ENCODE results near the gene BRIP1.
"Not testable (repeated sequence)": the region's sequence is repeated elsewhere in the genome, so short reads cannot be mapped to it uniquely, and the experiment has no call there.

The BRIP1 gene

DNA sequence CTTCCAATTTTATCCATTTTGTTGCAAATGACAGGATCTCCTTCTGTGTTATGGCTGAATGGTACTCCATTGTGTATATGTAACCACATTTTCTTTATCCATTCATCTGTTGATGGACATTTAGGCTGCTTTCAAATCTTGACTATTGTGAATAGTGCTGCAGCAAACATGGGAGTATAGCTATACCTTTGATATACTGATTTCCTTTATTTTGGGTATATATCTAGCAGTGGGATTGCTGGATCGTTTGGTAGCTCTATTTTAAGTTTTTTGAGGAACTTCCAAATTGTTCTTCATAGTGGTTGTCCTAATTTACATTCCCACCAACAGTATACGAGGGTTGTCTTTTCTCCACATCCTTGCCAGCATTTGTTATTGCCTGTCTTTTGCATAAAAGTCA is 67.8 kb downstream of the BRIP1 start:
- DNase-seq: no peak

DNA sequence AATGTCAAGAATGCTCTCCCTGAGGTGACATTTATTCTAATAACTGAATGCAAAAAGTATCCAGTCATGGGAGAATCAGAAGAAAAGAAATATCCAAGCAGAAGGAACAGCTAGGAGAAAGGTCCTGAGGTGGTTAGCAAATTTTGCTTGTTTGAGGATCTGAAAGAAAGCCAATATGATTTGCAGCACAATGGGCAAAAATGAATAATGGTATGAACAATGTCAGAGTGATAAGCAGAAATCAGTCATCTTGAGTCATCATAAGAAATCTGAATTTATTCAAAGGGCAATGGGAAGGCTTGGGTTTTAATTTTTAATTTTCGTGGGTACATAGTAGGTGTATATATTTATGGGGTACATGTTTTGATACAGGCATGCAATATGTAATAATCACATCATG is 68.5 kb downstream of the BRIP1 start:
- no peak for DNase-seq

DNA sequence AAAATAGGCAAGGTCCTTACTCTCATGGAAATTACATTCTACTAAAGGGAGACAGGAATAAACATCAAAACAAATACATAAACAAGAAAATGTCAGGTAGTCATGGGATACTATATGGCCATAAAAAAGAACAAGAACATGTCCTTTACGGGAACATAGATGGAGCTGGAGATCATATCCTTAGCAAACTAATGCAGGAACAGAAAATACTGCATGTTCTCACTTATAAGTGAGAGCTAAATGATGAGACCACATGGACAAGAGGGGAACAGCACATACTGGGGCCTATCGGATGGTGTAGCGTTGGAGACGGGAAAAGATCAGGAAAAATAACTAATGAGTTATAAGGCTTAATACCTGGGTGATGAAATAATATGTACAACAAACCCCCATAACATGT is 69.1 kb downstream of the BRIP1 start:
- no peak for DNase-seq

- DNase-seq: no peak
Measured at GRCh38 chr17:61793565-61793964, 69.8 kb downstream of the BRIP1 start.

GRCh38 chr17:61789872-61790271 is 73.5 kb downstream of the BRIP1 start:
- no peak for DNase-seq

DNA sequence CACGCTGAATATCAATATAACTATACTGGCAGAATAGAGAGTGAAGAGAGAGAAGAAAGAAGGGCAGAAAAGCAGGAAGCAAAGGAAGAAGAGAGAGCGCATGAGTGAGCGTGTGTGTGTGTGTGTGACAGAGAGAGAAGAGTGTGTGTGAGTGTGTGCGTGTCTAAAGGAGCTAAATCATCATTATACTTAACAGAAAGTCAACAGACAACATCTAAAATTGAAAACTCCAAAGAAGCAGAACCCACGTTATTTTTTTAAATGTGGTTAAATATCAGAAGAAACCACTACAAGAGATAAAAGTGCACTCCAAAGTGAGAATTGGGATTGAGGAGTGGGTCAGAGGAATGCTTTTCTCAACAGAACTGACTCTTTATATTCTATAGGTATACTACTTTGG is 77.2 kb downstream of the BRIP1 start:
- peak in 1 of 3 experiments; percentile 23 for DNase-seq

- no peak for DNase-seq
Measured at GRCh38 chr17:61784510-61784909, 78.8 kb downstream of the BRIP1 start.

DNA sequence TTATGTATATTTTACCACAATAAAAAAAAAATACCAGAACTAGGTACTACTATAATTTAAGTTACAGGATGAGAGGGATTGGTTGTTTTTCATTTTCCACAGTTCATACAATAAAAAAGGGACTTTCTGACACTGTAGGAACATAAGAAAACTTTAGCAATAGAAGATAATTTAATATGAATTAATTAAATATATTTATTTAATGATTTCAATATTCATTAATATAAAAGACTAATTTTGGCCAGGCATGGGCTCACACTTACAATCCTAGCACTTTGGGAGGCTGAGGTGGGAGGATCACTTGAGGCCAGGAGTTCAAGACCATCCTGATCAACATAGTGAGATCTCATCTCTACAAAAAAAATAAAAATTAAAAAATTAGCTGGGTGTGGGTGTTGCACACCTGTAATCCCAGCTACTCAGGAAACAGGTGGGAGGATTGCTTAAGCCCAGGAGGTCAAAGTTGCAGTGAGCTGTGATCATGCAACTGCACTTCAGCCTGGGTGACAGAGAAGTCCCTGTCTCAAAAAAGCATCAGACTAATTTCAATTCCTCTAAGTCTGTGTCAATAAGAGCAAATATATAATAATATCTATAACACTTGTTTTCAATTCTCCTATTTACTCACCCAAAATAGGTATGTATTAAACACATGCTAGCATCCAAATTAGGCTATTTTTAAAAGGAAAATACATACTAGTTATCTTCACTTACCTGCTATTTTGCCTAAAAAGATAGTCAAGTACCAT is 79.6 kb downstream of the BRIP1 start:
- DNase-seq: no peak

GRCh38 chr17:61783120-61783519 is 80.2 kb downstream of the BRIP1 start:
- DNase-seq: no peak

- DNase-seq: no peak
Measured at GRCh38 chr17:61782683-61783082, 80.6 kb downstream of the BRIP1 start.

DNA sequence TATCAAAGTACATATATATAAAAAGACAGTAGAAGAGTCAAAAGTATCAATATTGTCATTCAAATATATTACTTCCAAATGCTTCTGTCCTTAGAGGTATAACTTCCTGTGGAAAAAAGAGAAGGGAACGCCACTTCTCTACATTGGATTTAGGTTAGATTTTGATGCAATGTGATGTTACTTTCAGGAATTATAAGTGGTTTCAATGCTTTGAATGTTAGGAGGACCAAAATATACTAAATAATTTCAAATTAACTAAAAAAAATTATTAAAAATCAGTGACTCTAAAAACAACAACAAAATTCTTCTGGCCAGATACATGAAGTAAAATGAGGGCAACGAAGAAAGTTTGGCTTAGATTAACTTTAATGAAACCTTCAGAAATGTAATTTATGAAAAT is 88.0 kb downstream of the BRIP1 start:
- DNase-seq: no peak

DNA sequence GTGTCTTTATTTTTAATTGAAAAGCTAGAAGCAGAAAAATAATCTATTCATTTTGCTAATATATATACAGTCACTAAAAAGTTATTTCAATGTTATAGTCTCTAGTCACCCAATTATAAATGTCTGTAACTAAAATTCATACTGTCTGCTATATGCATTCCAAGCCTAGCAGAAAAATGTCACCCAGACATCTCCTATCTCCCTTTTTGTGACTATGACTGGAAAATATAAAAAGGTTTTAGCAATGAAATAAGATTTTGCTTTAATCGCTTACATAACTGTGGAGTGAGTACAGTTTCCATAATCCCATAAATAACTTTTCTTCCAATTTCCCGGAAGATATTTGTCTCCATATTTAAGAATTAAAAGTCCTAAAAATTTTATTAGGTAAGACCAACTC is 88.6 kb downstream of the BRIP1 start:
- no peak for DNase-seq

GRCh38 chr17:61774087-61774486 is 89.2 kb downstream of the BRIP1 start:
- not testable (repeated sequence) for DNase-seq

GRCh38 chr17:61770752-61771533 is 92.4 kb downstream of the BRIP1 start:
- DNase-seq: no peak

GRCh38 chr17:61770043-61770442 is 93.3 kb downstream of the BRIP1 start:
- DNase-seq: no peak

- no peak for DNase-seq
Measured at GRCh38 chr17:61768405-61768804, 94.9 kb downstream of the BRIP1 start.

- DNase-seq: no peak
Measured at GRCh38 chr17:61766520-61766919, 96.8 kb downstream of the BRIP1 start.

DNA sequence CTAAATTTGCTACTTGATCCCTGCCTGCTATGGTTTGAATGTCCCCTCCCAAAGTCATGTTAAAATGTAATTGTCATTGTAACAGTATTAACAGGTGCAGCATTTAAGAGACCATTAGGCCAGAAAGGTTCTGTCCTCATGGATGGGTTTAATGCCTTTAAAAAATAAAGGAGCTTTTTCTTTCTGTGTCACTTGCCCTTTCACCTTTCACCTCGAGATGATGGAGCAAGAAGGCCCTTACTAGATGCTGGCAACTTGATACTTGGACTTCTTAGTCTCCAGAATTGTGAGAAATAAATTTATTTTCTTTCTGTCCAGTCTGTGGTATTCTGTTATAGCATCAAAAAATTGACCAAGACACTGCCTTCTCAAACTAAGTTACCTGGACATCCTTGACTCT is 98.5 kb downstream of the BRIP1 start:
- DNase-seq: no peak

GRCh38 chr17:61761827-61762226 is 101.5 kb downstream of the BRIP1 start:
- no peak for DNase-seq

DNA sequence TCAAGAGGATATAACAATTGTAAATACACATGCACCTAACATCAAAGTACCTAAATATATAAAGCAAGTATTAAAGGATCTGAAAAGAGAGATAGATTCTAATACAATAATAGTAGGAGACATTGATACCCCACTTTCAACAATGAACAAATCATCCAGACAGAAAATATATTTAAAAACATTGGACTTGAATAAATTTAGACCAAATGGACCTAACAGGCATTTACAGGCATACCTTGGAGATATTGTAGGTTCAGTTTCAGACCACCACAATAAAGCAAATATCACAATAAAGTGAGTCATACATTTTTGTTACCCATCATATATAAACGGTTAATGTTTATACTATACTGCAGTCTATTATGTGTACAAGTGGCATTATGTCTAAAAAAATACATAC is 104.0 kb downstream of the BRIP1 start:
- no peak for DNase-seq

- no peak for DNase-seq
Measured at GRCh38 chr17:61758430-61758829, 104.9 kb downstream of the BRIP1 start.

GRCh38 chr17:61757168-61757567 is 106.2 kb downstream of the BRIP1 start:
- DNase-seq: no peak

DNA sequence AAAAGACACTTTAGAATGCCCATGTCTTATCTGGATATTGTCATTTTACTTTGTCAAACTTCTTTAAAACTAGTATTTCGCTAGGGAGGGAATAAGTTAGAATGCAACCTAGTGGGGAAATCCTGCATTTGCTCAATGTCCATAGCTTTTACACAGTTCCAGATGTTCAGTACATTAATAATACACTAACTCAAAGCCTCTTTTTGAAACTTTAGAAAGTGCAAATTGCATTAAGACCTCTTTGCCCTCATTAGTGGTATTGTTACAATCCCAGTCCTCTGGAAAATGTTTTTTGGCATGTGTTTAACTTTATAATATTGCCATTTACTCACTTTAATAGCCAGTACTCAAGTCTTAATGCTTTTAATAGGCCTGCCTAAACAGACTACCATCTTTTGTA is 106.8 kb downstream of the BRIP1 start:
- no peak for DNase-seq

DNA sequence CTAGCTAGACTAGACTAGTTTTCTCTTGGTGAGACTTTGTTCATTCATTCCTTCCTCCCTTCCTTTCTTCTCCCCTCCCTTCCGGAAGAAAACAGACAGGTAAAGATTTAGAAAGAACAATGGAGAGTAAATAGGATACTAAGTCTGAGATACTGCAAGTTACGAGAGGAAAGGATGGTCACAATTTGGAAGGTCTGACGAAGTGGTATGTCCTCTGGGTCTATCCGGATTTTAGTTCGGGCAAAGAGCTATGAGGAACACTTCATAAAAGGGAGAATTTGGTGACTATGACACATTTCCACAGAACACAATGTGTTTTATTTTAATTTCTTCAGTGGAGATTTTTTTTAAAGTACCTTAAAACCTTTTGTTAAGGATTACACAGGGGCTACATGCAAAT is 107.7 kb downstream of the BRIP1 start:
- DNase-seq: no peak

- DNase-seq: no peak
Measured at GRCh38 chr17:61755078-61755477, 108.2 kb downstream of the BRIP1 start.

Data from NCI-H1417 (cell line).